ENCODE results near the gene WIPF2. TPM values are rescaled to one million over a fixed set of nuclear protein-coding genes. Genes with fewer than 3 reads are reported as not detected.

The WIPF2 gene
- total and polyA plus RNA-seq, 2 of the 8 experiments (the other 6 are each of a cell fraction or from before 2014, with no cell fraction given): 6.9 to 25.3 TPM

DNA sequence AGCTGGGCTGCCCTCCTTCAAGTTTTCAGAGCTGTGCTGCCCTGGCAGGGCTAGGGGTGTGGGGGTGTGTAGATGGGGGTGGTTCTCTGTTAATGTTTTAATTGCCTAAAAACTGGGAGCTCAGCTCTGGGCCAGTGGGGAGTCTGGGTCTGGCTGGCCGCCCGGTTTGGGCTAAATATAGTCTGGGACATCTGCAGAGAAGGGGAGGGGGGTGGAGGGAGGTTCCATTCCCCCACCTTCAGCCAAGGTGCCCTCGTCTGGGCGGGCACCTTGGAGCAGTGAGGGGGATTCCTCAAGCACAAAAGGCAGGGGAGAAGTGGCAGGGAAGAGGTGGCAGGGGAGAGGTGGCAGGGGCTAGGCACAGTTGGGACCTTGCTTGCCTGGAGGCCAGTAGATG is 102.9 kb downstream of the WIPF2 start:
- Histone ChIP-seq H3K4me3 (ENCODE audit: extremely low read depth in 1 of 4, insufficient read depth in 2 of 4, low read depth in 3 of 4, low read length in 4 of 4) (no peak overlapping the region), H3K9ac (replicated peaks in 1 of 4; ENCODE audit: extremely low read depth in 1 of 4, low read depth in 3 of 4, low read length in 3 of 4) (no peak overlapping the region), H3K27ac (ENCODE audit: low read depth, low read length) (no peak overlapping the region)
- no peak for TF ChIP-seq SP4 (IDR thresholded peaks at IDR 0.05; ENCODE audit: low read length)
- TF ChIP-seq NANOG (IDR thresholded peaks at IDR 0.05; ENCODE audit: insufficient read depth, low read depth, low read length, poor library complexity, severe bottlenecking): no peak
- no peak for TF ChIP-seq EGR1 (IDR thresholded peaks at IDR 0.05; ENCODE audit: borderline replicate concordance, low read depth, low read length)
- no peak for TF ChIP-seq FOSL1 (IDR thresholded peaks at IDR 0.05; ENCODE audit: insufficient read depth, low read depth, low read length)
- TF ChIP-seq, protein P1, sequence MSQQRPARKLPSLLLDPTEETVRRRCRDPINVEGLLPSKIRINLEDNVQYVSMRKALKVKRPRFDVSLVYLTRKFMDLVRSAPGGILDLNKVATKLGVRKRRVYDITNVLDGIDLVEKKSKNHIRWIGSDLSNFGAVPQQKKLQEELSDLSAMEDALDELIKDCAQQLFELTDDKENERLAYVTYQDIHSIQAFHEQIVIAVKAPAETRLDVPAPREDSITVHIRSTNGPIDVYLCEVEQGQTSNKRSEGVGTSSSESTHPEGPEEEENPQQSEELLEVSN (IDR thresholded peaks at IDR 0.05): no peak
- no peak for TF ChIP-seq SIRT6 (IDR thresholded peaks at IDR 0.05; ENCODE audit: low read length)
- TF ChIP-seq EP300 (IDR thresholded peaks at IDR 0.05; ENCODE audit: borderline replicate concordance in 1 of 2, low read depth in 2 of 2, low read length in 2 of 2): no peak
- TF ChIP-seq POU5F1 (IDR thresholded peaks at IDR 0.05; ENCODE audit: low read depth, low read length): no peak
- no peak for TF ChIP-seq SIN3A (conservative IDR thresholded peaks at IDR 0.05 in 1 of 2, IDR thresholded peaks at IDR 0.05 in 1 of 2; ENCODE audit: low read depth in 1 of 2, low read length in 2 of 2)
- TF ChIP-seq SRF (IDR thresholded peaks at IDR 0.05; ENCODE audit: low read depth, low read length): no peak
- no peak for TF ChIP-seq RFX5 (IDR thresholded peaks at IDR 0.05; ENCODE audit: borderline replicate concordance, low read depth, low read length)
- TF ChIP-seq TCF12 (IDR thresholded peaks at IDR 0.05; ENCODE audit: low read depth, low read length): no peak

More for the DNA sequence above, 102.9 kb downstream of the WIPF2 start:
- H3K4ac ChIP-seq (replicated peaks; ENCODE audit: insufficient read length, low read depth, low read length): no peak overlapping the region
- no peak overlapping the region for H2BK120ac ChIP-seq (replicated peaks; ENCODE audit: low read depth, low read length)
- POLR2A ChIA-PET (ENCODE audit: partially characterized antibody): interaction anchor here (1.1 to 30.6 kb wide), 2 partner anchors 26 to 218 kb away, joined by 3 to 540 read pairs; partner anchors contain the start of genes CDC6 and RARA
- H2BK20ac ChIP-seq (ENCODE audit: low read length): no peak overlapping the region
- 0 out of 2 replicates have a peak overlapping the region, but pooled peaks have one; percentile 40 for H2BK15ac ChIP-seq (ENCODE audit: low read length)
- H4K8ac ChIP-seq (ENCODE audit: extremely low read depth, insufficient read depth, low read length): peak overlapping the region; percentile 26; the same call in 1 of the 2 replicates
- DNase-seq (ENCODE audit: low read depth in 1 of 2, low spot score in 2 of 2) (no peak), FAIRE-seq (no peak)
- H3K36me3 ChIP-seq (ENCODE audit: control insufficient read depth in 2 of 4, insufficient read depth in 4 of 4, low read length in 3 of 4): no peaks in the 10 kb centered on the region
- no peak overlapping the region for H3K56ac ChIP-seq (replicated peaks; ENCODE audit: insufficient read length, low read depth, low read length)
- H3K9me3 ChIP-seq (ENCODE audit: insufficient read depth in 2 of 2, low read depth in 1 of 2, low read length in 1 of 2): no peaks in the 10 kb centered on the region
- WGBS, 2 experiments (ENCODE audit: extremely low coverage in 1 of 2, insufficient coverage in 1 of 2, insufficient read length in 1 of 2, insufficient replicate concordance in 2 of 2, low coverage in 1 of 2, low lambda C conversion rate in 2 of 2, missing lambda C conversion rate in 1 of 2): 75% methylated on average over 3 of the region's 4 CpGs; no CpG with 5 or more reads in 1 of the 2 experiments
- H2AFZ ChIP-seq (ENCODE audit: low read length): no peak overlapping the region
- peaks cover 20 to 31% of the 10 kb centered on the region in 2 experiments for H4K20me1 ChIP-seq (replicated peaks in 1 of 2; ENCODE audit: control insufficient read depth in 1 of 2, insufficient read depth in 2 of 2, low read length in 2 of 2)
- peaks cover 0 to 23% (median 18%) of the 10 kb centered on the region in 4 experiments; a peak in 6 of 7 replicates for H3K4me1 ChIP-seq (replicated peaks in 1 of 4; ENCODE audit: control insufficient read depth in 3 of 4, insufficient read depth in 4 of 4, low read length in 3 of 4)
- no peak overlapping the region for H4K91ac ChIP-seq (replicated peaks; ENCODE audit: insufficient read length, low read length)
- H2BK12ac ChIP-seq (ENCODE audit: low read depth, low read length): no peak overlapping the region
- H3K79me1 ChIP-seq (ENCODE audit: low read depth, low read length): peaks cover 17% of the 10 kb centered on the region
- H3K23me2 ChIP-seq (ENCODE audit: low read depth, low read length): peaks cover 15% of the 10 kb centered on the region
- peaks cover 0 to 20% of the 10 kb centered on the region in 2 experiments; a peak in 2 of 4 replicates for H3K79me2 ChIP-seq (ENCODE audit: control insufficient read depth in 1 of 2, insufficient read depth in 2 of 2, low read length in 2 of 2)
- peaks cover 0 to 18% (median 9%) of the 10 kb centered on the region in 4 experiments; a peak in 5 of 7 replicates for H3K27me3 ChIP-seq (replicated peaks in 1 of 4; ENCODE audit: control insufficient read depth in 3 of 4, extremely low read depth in 1 of 4, insufficient read depth in 3 of 4, low read length in 3 of 4)
- no peak overlapping the region for H4K5ac ChIP-seq (ENCODE audit: insufficient read length, low read depth, low read length)
- H2BK5ac ChIP-seq (ENCODE audit: low read depth, low read length): peak overlapping the region; percentile 24; the same call in 1 of the 2 replicates
- CTCF ChIA-PET (ENCODE audit: partially characterized antibody): interaction anchor here (0.5 to 39.2 kb wide), 5 partner anchors 12 to 592 kb away, joined by 3 to 1198 read pairs (median 6); partner anchors contain the start of genes GJD3 and RARA
- H3K18ac ChIP-seq (ENCODE audit: extremely low read depth, low read length): peak overlapping the region; percentile 48; the same call in 1 of the 2 replicates
- no peak overlapping the region for H3K14ac ChIP-seq (ENCODE audit: insufficient read length)
- peak overlapping the region; percentile 26; the same call in 1 of the 2 replicates for H2AK5ac ChIP-seq (ENCODE audit: low read depth, low read length)
- no peak overlapping the region for H3K23ac ChIP-seq (ENCODE audit: insufficient read length)
- H3K4me2 ChIP-seq (ENCODE audit: insufficient read depth in 1 of 2, low read depth in 2 of 2, low read length in 2 of 2): no peak overlapping the region
